T-helper 9 cell (primary cell): ENCODE data around the gene LENG8.
"Not testable (repeated sequence)": the region's sequence is repeated elsewhere in the genome, so short reads cannot be mapped to it uniquely, and the experiment has no call there.

Experiments used
- DNase-seq: peaks from one replicate; pipeline ENCODE4 v3.0.0-alpha.2; 2020

LENG8 gene

DNA sequence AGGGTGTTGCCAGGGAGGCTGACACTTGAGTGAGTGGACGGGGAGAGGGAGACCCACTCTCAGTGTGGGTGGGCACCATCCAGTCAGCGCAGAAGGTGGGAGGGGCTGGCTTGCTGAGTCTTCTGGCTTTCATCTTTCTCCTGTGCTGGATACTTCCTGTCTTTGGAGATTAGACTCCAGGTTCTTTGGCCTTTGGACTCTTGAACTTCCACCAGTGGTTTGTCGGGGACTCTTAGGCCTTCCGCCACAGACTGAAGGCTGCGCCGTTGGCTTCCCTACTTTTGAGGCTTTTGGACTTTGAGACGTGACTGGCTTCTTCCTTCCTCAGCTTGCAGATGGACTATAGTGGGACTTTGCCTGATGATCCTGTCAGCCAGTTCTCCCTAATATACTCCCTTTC, 4.3 kb upstream of the LENG8 start:
- no peak for DNase-seq

DNA sequence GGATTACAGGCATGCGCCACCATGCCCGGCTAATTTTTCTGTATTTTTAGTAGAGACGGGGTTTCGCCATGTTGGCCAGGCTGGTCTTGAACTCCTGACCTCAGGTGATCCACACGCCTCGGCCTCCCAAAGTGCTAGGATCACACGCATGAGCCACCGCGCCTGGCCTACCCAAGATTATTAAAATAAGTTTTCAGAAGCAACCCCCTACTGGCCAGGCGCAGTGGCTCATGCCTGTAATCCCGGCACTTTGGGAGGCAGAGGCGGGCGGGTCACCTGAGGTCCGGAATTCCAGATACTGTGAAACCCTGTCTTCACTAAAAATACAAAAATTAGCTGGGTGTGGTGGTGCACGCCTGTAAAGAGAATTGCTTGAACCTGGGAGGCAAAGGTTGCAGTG, 2.6 kb upstream of the LENG8 start:
- not testable (repeated sequence) for DNase-seq

DNA sequence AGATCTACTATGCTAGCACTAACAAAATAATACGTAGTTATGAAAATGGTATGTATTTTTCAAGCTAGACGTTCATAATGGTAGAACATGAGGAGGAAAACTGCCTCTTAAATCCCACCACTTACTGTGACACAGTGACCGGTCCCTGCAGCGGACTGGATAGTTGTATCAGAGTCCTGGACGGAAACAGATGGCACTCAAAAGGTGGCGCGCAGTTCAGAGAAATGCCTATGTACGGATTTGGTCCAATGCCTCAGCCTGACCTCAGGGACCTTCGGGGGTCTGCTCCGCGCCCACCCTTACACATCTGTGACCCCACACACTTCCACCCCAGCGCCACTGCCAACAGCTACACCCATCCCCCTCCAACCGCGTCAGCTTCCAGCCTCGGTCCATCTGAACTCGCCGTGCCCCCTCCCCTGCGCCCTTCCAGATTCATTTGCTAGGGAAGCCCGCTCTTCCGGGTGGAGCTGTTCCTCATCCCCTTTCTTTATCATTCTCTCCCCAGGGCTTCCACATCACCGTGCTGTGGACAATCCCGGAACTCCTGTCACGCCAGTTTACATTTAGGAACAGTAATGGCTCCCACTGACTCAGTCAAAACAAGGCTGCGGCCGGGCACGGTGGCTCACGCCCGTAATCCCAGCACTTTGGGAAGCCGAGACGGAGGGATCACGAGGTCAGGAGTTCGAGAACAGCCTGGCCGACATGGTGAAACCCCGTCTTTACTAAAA, 792 bp upstream of the LENG8 start:
- DNase-seq: no peak

- no peak for DNase-seq
These were observed 686 bp downstream of the LENG8 start for GRCh38 chr19:54449701-54450069.

GRCh38 chr19:54451331-54451871, 2.4 kb downstream of the LENG8 start:
- DNase-seq: no peak

DNA sequence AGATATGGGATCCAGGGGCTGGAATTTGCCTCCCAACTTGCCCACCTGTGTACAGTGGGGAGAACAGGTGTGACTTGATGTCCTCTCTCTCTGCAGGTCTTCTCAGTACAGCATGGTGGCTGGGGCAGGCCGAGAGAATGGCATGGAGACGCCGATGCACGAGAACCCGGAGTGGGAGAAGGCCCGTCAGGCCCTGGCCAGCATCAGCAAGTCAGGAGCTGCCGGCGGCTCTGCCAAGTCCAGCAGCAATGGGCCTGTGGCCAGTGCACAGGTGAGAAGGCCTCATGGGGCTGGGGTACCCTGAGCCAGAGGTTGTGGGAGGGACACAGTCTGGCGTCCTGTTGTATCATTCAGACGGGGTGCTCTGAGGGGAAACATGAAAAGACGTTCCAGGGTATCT, 3.0 kb downstream of the LENG8 start:
- no peak for DNase-seq

- DNase-seq: no peak
These were observed 3.6 kb downstream of the LENG8 start for GRCh38 chr19:54452626-54453025.

- DNase-seq: no peak
These were observed 5.2 kb downstream of the LENG8 start for GRCh38 chr19:54453921-54454780.

GRCh38 chr19:54454781-54455675, 6.0 kb downstream of the LENG8 start:
- DNase-seq: no peak

- no peak for DNase-seq
These were observed 6.9 kb downstream of the LENG8 start for GRCh38 chr19:54455786-54456422.

DNA sequence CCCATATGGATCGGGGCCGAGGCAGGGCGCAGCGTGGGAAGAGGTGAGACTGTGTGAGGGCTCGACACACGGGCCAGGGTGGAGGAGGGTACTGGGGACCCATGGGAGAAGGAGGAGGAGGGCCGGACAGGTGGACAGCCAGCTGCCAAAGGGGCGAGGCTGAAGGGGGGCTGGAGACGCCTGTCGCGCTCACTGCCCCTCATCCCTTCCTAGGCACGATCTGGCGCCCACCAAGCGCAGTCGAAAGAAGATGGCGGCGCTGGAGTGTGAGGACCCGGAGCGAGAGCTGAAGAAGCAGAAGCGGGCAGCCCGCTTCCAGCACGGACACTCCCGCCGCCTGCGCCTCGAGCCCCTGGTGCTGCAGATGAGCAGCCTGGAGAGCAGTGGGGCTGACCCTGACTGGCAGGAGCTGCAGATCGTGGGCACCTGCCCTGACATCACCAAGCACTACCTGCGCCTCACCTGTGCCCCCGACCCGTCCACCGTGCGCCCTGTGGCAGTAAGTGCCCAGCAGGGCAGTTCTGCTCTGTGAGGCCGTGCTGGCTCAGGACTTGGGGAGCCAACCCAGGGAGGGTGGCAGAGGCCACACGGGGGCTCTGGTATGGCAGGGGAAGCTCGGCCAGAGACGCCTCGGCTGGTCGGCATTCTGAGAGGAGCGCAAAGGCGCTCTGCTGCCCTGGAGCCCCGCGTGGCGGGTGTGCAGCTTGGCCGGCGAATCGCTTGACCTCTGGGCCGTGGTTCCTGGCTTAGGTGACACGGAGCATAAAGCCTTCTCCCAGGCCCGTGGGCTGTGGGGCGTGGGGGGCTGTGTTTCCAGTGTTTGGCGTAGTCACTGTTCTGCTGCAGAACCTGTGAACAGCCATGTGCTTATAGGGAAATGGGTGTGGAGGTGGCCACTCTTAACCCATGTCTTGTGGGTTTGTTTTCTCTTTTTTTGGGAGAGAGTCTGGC, 7.7 kb downstream of the LENG8 start:
- no peak for DNase-seq

DNA sequence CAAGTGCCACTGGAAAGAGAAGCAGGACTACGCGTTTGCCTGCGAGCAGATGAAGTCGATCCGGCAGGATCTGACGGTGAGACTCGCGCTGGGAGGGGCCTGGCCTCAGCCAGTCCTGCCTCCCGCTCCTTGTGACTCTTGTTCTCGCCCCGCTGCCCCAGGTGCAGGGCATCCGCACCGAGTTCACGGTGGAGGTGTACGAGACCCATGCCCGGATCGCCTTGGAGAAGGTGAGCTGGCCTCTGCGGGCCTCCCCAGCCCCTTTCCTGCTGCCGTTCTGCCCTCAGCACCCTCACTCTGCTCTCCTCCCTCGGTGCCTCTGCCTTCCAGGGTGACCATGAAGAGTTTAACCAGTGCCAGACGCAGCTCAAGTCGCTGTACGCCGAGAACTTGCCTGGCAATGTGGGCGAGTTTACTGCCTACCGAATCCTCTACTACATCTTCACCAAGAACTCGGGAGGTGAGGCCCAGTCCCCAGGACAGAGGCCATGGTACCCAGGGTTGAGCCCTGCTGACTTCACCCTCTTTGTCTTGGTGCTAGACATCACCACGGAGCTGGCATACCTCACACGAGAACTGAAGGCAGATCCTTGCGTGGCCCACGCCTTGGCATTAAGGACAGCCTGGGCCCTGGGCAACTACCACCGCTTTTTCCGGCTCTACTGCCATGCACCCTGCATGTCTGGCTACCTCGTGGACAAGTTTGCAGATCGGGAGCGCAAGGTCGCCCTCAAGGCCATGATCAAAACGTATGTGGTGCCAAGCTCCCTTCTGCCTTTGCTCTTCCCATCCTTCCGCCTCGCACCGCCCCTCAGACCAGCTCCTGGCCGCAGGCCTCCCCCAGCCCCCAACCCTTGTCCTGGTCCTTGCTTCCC, 9.0 kb downstream of the LENG8 start:
- DNase-seq: no peak

GRCh38 chr19:54458648-54459281, 9.8 kb downstream of the LENG8 start:
- DNase-seq: no peak

GRCh38 chr19:54459282-54460229, 10.6 kb downstream of the LENG8 start:
- no peak for DNase-seq

- DNase-seq: no peak
These were observed 11.4 kb downstream of the LENG8 start for GRCh38 chr19:54460230-54461005.

DNA sequence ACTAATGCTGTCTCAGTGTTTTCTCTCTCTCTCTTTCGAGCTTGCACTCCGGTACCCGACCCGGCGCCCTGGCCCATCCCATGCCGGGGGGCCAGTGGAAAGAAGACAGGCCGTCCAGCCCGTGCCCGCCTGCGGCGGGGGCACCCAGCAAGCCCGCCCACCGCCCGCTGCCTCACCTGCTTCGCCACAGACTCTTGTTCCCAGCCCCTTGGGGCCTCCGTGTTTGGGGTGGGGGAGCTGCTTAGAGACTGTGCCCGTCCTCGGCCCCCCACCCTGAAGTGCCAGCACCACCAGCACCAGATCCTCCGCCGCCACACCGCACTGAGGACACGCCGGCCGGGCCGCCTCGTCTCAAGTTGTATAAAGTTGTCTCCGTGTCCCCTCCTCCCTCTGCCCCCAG, 12.2 kb downstream of the LENG8 start:
- DNase-seq: no peak

GRCh38 chr19:54461613-54462012, 12.6 kb downstream of the LENG8 start:
- no peak for DNase-seq
